Hindlimb muscle (tissue), 1 donor: ENCODE data around the gene H3-3A. TPM values are rescaled to one million over a fixed set of nuclear protein-coding genes. Genes with fewer than 3 reads are reported as not detected.
"Not testable (repeated sequence)": the region's sequence is repeated elsewhere in the genome, so short reads cannot be mapped to it uniquely, and the experiment has no call there.

Experiments
- DNase-seq: peaks from one replicate; pipeline ENCODE4 v3.0.0-alpha.2; 2013
- polyA plus RNA-seq: library from polyadenylated mRNA; unstranded; fragments of 120-200 nt; gene quantifications from one replicate; pipeline ENCODE4 v1.2.1, GENCODE V29; 2013; ENCODE audit not compliant: insufficient read length

H3-3A gene
- polyA plus RNA-seq, 1 donor: 589 TPM

- DNase-seq: no peak
Measured at GRCh38 chr1:226086776-226087175, 24.3 kb downstream of the H3-3A start.

GRCh38 chr1:226091461-226091860 is 28.9 kb downstream of the H3-3A start:
- DNase-seq: no peak

- not testable (repeated sequence) for DNase-seq
Measured at GRCh38 chr1:226092048-226092820, 29.7 kb downstream of the H3-3A start.

- no peak for DNase-seq
Measured at GRCh38 chr1:226092965-226093364, 30.4 kb downstream of the H3-3A start.

- DNase-seq: no peak
Measured at GRCh38 chr1:226093621-226094020, 31.1 kb downstream of the H3-3A start.

GRCh38 chr1:226094451-226094850 is 31.9 kb downstream of the H3-3A start:
- DNase-seq: no peak

- no peak for DNase-seq
Measured at GRCh38 chr1:226095286-226095685, 32.8 kb downstream of the H3-3A start.

- no peak for DNase-seq
Measured at GRCh38 chr1:226097866-226098625, 35.5 kb downstream of the H3-3A start.

- no peak for DNase-seq
Measured at GRCh38 chr1:226098870-226099835, 36.6 kb downstream of the H3-3A start.

- DNase-seq: no peak
Measured at GRCh38 chr1:226100436-226101391, 38.2 kb downstream of the H3-3A start.

GRCh38 chr1:226104671-226105121 is 42.2 kb downstream of the H3-3A start:
- no peak for DNase-seq

- no peak for DNase-seq
Measured at GRCh38 chr1:226107471-226108460, 45.2 kb downstream of the H3-3A start.

GRCh38 chr1:226108935-226109828 is 46.7 kb downstream of the H3-3A start:
- peak; percentile 47 for DNase-seq

GRCh38 chr1:226109829-226110248 is 47.3 kb downstream of the H3-3A start:
- peak; percentile 90 for DNase-seq

GRCh38 chr1:226110249-226111097 is 48.0 kb downstream of the H3-3A start:
- DNase-seq: peak; percentile 73

- peak; percentile 58 for DNase-seq
Measured at GRCh38 chr1:226111098-226111882, 48.8 kb downstream of the H3-3A start.

GRCh38 chr1:226111883-226112261 is 49.4 kb downstream of the H3-3A start:
- no peak for DNase-seq
